Panc1 (cell line): ENCODE measurements around the gene SDC4. TPM values are rescaled to one million over a fixed set of nuclear protein-coding genes. Genes with fewer than 3 reads are reported as not detected.

Source experiments
- ATAC-seq: fragments of 200-7000 bp; cut with Tn5 transposase; 2 replicates; pipeline ENCODE4 v1.9.1; 2020; ENCODE audit warnings: mild to moderate bottlenecking, moderate library complexity
- BruUV-seq: library from RNA; stranded (reverse); fragments of 400-500 nt; replicated peaks from 2 replicates; lab custom pipeline; 2021; lab: Mats Ljungman, UMichigan
- CTCF ChIA-PET: fragments of 300-600 bp; sonication (Branson Sonifier 250); formaldehyde crosslinking; loops from one replicate; lab custom pipeline; 2022; ENCODE audit warnings: antibody characterized with exemption; lab: Charles Lee
- POLR2A ChIA-PET: fragments of 300-600 bp; sonication (Branson Sonifier 250); formaldehyde crosslinking; loops from one replicate; lab custom pipeline; 2022; ENCODE audit warnings: antibody characterized with exemption; lab: Charles Lee
- DNase-seq: peaks from one replicate; pipeline ENCODE4 v3.0.0-alpha.2; 2010; ENCODE audit warnings: low read depth, low spot score
- H3K27ac ChIP-seq: 2 replicates; pipeline ENCODE4 v1.5.1; 2011; ENCODE audit warnings: mild to moderate bottlenecking, low read length, inconsistent platforms
- H3K27me3 ChIP-seq: fragments of 200-500 bp; sonication (Bioruptor generic); 2 replicates; pipeline ENCODE4 v1.6.0; 2014; ENCODE audit warnings: low read length, inconsistent platforms; ENCODE audit not compliant: control insufficient read depth, insufficient read depth
- H3K36me3 ChIP-seq: fragments of 200-500 bp; sonication (Bioruptor generic); 2 replicates; pipeline ENCODE4 v1.5.1; 2014; ENCODE audit warnings: inconsistent platforms, mild to moderate bottlenecking, low read length, moderate library complexity; ENCODE audit not compliant: control insufficient read depth, insufficient read depth
- H3K4me1 ChIP-seq: 2 replicates; pipeline ENCODE4 v1.5.1; 2011; ENCODE audit warnings: inconsistent platforms, mild to moderate bottlenecking, low read length, moderate library complexity; ENCODE audit not compliant: control insufficient read depth, insufficient read depth
- H3K4me3 ChIP-seq, 2 experiments: 2 replicates each; pipeline ENCODE4 v1.5.1; 2011 to 2012; ENCODE audit warnings: low read depth in 2 of 2, low read length in 2 of 2, mild to moderate bottlenecking in 2 of 2, inconsistent platforms in 1 of 2, moderate library complexity in 1 of 2
- H3K9me3 ChIP-seq: fragments of 200-500 bp; sonication (Bioruptor generic); 2 replicates; pipeline ENCODE4 v1.5.1; 2014; ENCODE audit warnings: low read depth, mild to moderate bottlenecking, inconsistent platforms, low read length, moderate library complexity; ENCODE audit not compliant: control insufficient read depth, insufficient read depth
- POLR2AphosphoS5 ChIP-seq: IDR thresholded peaks from 2 replicates; pipeline ENCODE4 v1.6.1; 2012; ENCODE audit warnings: mild to moderate bottlenecking, low read depth, low read length, moderate library complexity
- SIN3A ChIP-seq: IDR thresholded peaks from 2 replicates; pipeline ENCODE4 v1.6.1; 2012; ENCODE audit warnings: low read depth, mild to moderate bottlenecking, low read length, moderate library complexity, borderline replicate concordance; ENCODE audit not compliant: insufficient read depth
- TCF7L2 ChIP-seq: IDR thresholded peaks from 2 replicates; pipeline ENCODE4 v1.6.1; 2011; ENCODE audit warnings: mild to moderate bottlenecking, low read depth, low read length, inconsistent platforms
- in situ Hi-C: cut with HindIII; loops from 2 replicates; pipeline ENCODE4 v1.10.0; 2016; ENCODE audit warnings: low sequenced_read_pairs, low pct_unique_long_range_greater_than_20kb
- intact Hi-C: fragments of 100-400 bp; cut with micrococcal nuclease; formaldehyde crosslinking; loops from one replicate; pipeline ENCODE4 v1.10.0; 2022; ENCODE audit not compliant: unreplicated experiment
- total RNA-seq: library from RNA; stranded (reverse); gene quantifications from one replicate; pipeline ENCODE4 v1.2.1, GENCODE V29; 2021; ENCODE audit not compliant: unreplicated experiment
- TF ChIP-seq, protein P1 (sequence below), 2 experiments: IDR thresholded peaks; 2 replicates each; pipeline ENCODE4 v1.6.1; 2011 to 2012; ENCODE audit warnings: low read depth in 2 of 2, control low read depth in 1 of 2, low read length in 1 of 2, mild to moderate bottlenecking in 1 of 2, moderate library complexity in 1 of 2; ENCODE audit not compliant: insufficient read depth in 1 of 2
- TF ChIP-seq, protein P2 (sequence below): fragments of 450-650 bp; IDR thresholded peaks from 2 replicates; pipeline ENCODE4 v1.5.1; 2017; ENCODE audit warnings: mild to moderate bottlenecking

The SDC4 gene
- total RNA-seq, 1 experiment from 2014 or later: 93.3 TPM

DNA sequence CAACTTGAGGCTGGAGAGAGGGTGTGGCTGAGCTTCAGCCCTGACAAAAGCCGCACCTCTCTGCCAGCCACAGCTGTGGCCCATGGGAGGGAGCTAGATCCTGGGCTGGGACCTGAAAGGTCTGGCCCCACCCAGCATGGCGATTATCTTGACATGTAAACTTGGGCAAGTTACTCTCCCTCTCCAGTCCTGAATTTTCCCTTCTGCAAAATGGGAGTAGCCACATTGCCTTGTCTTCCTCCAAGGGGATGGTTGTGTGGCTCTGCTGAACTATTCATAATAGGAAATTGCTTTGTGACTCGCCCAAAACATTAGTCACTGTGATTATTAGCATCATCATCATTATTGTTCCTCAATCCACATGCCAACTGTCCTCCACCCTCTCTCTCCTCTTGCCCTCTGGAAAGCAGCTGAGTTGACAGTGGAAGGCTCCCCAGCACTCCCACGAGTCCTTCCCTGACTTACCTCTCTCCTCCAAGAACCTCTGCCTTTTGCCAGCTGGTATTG lies 64.6 kb downstream of the SDC4 start:
- ATAC-seq (no peak), DNase-seq (no peak)
- Histone ChIP-seq H3K4me3 (no peak overlapping the region), H3K4me1 (no peaks in the 10 kb centered on the region), H3K27ac (no peak overlapping the region), H3K36me3 (no peaks in the 10 kb centered on the region), H3K9me3 (no peaks in the 10 kb centered on the region), H3K27me3 (peaks cover 2% of the 10 kb centered on the region; the same call in 1 of the 2 replicates)
- no TSS peak for BruUV-seq
- intact Hi-C loops: loop anchor here (10.0 kb wide), 1 partner anchor 149 kb away; no protein-coding TSS in a partner anchor
- TF ChIP-seq SIN3A (no peak), POLR2AphosphoS5 (no peak), TCF7L2 (no peak)
- TF ChIP-seq, protein P1, sequence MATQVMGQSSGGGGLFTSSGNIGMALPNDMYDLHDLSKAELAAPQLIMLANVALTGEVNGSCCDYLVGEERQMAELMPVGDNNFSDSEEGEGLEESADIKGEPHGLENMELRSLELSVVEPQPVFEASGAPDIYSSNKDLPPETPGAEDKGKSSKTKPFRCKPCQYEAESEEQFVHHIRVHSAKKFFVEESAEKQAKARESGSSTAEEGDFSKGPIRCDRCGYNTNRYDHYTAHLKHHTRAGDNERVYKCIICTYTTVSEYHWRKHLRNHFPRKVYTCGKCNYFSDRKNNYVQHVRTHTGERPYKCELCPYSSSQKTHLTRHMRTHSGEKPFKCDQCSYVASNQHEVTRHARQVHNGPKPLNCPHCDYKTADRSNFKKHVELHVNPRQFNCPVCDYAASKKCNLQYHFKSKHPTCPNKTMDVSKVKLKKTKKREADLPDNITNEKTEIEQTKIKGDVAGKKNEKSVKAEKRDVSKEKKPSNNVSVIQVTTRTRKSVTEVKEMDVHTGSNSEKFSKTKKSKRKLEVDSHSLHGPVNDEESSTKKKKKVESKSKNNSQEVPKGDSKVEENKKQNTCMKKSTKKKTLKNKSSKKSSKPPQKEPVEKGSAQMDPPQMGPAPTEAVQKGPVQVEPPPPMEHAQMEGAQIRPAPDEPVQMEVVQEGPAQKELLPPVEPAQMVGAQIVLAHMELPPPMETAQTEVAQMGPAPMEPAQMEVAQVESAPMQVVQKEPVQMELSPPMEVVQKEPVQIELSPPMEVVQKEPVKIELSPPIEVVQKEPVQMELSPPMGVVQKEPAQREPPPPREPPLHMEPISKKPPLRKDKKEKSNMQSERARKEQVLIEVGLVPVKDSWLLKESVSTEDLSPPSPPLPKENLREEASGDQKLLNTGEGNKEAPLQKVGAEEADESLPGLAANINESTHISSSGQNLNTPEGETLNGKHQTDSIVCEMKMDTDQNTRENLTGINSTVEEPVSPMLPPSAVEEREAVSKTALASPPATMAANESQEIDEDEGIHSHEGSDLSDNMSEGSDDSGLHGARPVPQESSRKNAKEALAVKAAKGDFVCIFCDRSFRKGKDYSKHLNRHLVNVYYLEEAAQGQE (IDR thresholded peaks at IDR 0.05; ENCODE audit: insufficient read depth in 1 of 2, low read depth in 2 of 2, low read length in 1 of 2): no peak
- TF ChIP-seq, protein P2, sequence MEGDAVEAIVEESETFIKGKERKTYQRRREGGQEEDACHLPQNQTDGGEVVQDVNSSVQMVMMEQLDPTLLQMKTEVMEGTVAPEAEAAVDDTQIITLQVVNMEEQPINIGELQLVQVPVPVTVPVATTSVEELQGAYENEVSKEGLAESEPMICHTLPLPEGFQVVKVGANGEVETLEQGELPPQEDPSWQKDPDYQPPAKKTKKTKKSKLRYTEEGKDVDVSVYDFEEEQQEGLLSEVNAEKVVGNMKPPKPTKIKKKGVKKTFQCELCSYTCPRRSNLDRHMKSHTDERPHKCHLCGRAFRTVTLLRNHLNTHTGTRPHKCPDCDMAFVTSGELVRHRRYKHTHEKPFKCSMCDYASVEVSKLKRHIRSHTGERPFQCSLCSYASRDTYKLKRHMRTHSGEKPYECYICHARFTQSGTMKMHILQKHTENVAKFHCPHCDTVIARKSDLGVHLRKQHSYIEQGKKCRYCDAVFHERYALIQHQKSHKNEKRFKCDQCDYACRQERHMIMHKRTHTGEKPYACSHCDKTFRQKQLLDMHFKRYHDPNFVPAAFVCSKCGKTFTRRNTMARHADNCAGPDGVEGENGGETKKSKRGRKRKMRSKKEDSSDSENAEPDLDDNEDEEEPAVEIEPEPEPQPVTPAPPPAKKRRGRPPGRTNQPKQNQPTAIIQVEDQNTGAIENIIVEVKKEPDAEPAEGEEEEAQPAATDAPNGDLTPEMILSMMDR: no peak
- ChIA-PET POLR2A (no interaction called here), CTCF (no interaction called here)
- in situ Hi-C loops: no loop called here

DNA sequence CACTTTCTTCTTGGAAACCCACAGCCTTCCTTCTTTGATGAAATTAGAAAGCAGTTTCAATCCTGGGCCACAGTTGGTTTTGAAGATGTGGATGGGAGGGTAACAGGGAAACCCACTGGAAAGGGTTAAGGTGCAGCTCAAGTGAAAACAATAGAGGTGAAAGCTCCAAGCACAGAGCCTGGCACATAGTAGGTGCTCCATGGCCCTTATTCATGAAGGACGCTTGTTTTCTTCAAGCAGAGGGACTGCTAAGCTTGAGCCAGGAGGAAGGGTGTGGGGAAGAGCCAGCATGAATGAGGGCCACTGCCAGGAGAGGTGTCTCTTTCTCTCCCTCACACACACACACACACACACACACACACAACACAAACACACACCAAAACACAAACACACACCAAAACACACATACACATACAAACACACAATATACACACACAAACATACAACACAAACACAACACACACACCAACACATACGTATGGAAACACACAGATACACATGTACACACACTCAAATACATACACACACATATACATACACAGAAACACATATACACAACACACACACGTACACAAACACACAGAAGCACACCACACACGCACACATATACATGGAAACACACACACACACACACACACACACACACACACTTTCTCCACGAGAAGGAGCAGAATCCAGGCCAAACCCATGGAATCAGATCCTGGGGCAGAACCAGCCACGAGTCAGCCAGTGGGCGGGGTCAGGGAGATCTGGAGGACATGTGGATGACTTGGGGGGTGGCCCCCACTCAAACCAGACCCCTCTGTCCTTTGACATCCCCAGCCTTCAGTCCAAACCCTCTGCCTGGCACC lies 65.3 kb downstream of the SDC4 start:
- H3K36me3 ChIP-seq: no peaks in the 10 kb centered on the region
- ChIA-PET CTCF (no interaction called here), POLR2A (no interaction called here)
- no TSS peak for BruUV-seq
- no peaks in the 10 kb centered on the region for H3K9me3 ChIP-seq
- H3K27me3 ChIP-seq: peaks cover 2% of the 10 kb centered on the region; the same call in 1 of the 2 replicates
- no peak overlapping the region for H3K4me3 ChIP-seq
- H3K4me1 ChIP-seq: no peaks in the 10 kb centered on the region
- TF ChIP-seq TCF7L2 (no peak), POLR2AphosphoS5 (no peak)
- ATAC-seq: no peak
- H3K27ac ChIP-seq: no peak overlapping the region
- in situ Hi-C loops: no loop called here
- DNase-seq: no peak
- intact Hi-C loops: loop anchor here (10.0 kb wide), 1 partner anchor 148 kb away; no protein-coding TSS in a partner anchor
